SK-N-SH (cell line): ENCODE data around the gene MLF2.

Experiments used
- EZH2phosphoT487 ChIP-seq: fragments of 200-600 bp; sonication (generic); IDR thresholded peaks from 2 replicates; pipeline ENCODE4 v1.6.1; 2017; ENCODE audit warnings: low read depth, mixed run types, mild to moderate bottlenecking, antibody characterized with exemption, moderate library complexity, borderline replicate concordance
- FOXM1 ChIP-seq: IDR thresholded peaks from 2 replicates; pipeline ENCODE4 v1.4.0; 2012; ENCODE audit warnings: low read depth, mild to moderate bottlenecking
- GABPA ChIP-seq: IDR thresholded peaks from 2 replicates; pipeline ENCODE4 v1.4.0; 2012; ENCODE audit warnings: low read depth, mild to moderate bottlenecking
- JUND ChIP-seq: IDR thresholded peaks from 2 replicates; pipeline ENCODE4 v1.4.0; 2012
- NRF1 ChIP-seq: IDR thresholded peaks from 2 replicates; pipeline ENCODE4 v1.6.1; 2012; ENCODE audit warnings: low read depth, mild to moderate bottlenecking, low read length
- POLR2AphosphoS5 ChIP-seq: IDR thresholded peaks from 2 replicates; pipeline ENCODE4 v1.6.1; 2012; ENCODE audit warnings: low read depth, low read length
- RAD21 ChIP-seq: IDR thresholded peaks from 2 replicates; pipeline ENCODE4 v1.6.1; 2012; ENCODE audit warnings: mild to moderate bottlenecking, low read length
- RFX5 ChIP-seq: IDR thresholded peaks from 2 replicates; pipeline ENCODE4 v1.6.1; 2012; ENCODE audit warnings: mild to moderate bottlenecking, improper control_type of control experiment, low read length
- SMC3 ChIP-seq: IDR thresholded peaks from 2 replicates; pipeline ENCODE4 v1.6.1; 2012; ENCODE audit warnings: low read depth, low read length, improper control_type of control experiment
- TAF1 ChIP-seq: IDR thresholded peaks from 2 replicates; pipeline ENCODE4 v1.6.1; 2012; ENCODE audit warnings: low read depth, mild to moderate bottlenecking, low read length, moderate library complexity, borderline replicate concordance
- TF ChIP-seq, protein P1 (sequence below): fragments of 200-600 bp; sonication (generic); IDR thresholded peaks from 2 replicates; pipeline ENCODE4 v1.6.1; 2017; ENCODE audit warnings: antibody characterized with exemption, mild to moderate bottlenecking, moderate library complexity
- TF ChIP-seq, protein P2 (sequence below): fragments of 150-350 bp; IDR thresholded peaks from 2 replicates; pipeline ENCODE4 v1.6.1; 2017; ENCODE audit warnings: antibody characterized with exemption, low read length, low read depth, borderline replicate concordance
- TF ChIP-seq, protein P3 (sequence below): IDR thresholded peaks from 2 replicates; pipeline ENCODE4 v1.6.1; 2012; ENCODE audit warnings: mild to moderate bottlenecking, low read depth, low read length, moderate library complexity
- TF ChIP-seq, protein P4 (sequence below): IDR thresholded peaks from 2 replicates; pipeline ENCODE4 v1.4.0; 2012; ENCODE audit warnings: low read depth, borderline replicate concordance

DNA sequence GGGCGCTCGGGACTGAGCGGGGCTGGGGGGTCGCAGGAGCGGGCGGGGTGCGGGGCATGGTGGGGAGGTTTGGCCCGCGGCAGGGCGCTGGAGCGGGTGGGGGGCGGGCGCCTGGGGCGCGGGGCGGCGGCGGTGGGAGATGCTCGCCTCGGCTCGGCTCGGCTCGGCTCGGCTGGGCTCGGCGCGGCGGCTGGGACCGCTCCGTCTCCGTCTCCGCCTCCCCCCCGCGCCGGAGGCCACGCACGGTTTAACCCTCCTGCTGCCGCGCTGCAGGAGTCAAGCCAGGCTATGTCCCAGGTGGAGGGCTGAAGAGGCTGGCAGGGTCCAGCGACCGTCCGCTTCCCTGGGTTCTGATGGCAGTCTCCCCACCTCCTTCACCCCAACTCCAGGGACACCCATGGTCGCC is 52.3 kb downstream of the MLF2 start, which contains the start of gene PIANP:
- TF ChIP-seq, protein P1, sequence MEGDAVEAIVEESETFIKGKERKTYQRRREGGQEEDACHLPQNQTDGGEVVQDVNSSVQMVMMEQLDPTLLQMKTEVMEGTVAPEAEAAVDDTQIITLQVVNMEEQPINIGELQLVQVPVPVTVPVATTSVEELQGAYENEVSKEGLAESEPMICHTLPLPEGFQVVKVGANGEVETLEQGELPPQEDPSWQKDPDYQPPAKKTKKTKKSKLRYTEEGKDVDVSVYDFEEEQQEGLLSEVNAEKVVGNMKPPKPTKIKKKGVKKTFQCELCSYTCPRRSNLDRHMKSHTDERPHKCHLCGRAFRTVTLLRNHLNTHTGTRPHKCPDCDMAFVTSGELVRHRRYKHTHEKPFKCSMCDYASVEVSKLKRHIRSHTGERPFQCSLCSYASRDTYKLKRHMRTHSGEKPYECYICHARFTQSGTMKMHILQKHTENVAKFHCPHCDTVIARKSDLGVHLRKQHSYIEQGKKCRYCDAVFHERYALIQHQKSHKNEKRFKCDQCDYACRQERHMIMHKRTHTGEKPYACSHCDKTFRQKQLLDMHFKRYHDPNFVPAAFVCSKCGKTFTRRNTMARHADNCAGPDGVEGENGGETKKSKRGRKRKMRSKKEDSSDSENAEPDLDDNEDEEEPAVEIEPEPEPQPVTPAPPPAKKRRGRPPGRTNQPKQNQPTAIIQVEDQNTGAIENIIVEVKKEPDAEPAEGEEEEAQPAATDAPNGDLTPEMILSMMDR: no peak
- no peak for TF ChIP-seq JUND
- no peak for TF ChIP-seq SMC3
- TF ChIP-seq, protein P2, sequence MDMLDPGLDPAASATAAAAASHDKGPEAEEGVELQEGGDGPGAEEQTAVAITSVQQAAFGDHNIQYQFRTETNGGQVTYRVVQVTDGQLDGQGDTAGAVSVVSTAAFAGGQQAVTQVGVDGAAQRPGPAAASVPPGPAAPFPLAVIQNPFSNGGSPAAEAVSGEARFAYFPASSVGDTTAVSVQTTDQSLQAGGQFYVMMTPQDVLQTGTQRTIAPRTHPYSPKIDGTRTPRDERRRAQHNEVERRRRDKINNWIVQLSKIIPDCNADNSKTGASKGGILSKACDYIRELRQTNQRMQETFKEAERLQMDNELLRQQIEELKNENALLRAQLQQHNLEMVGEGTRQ: no peak
- no peak for TF ChIP-seq POLR2AphosphoS5
- TF ChIP-seq GABPA: no peak
- TF ChIP-seq, protein P3, sequence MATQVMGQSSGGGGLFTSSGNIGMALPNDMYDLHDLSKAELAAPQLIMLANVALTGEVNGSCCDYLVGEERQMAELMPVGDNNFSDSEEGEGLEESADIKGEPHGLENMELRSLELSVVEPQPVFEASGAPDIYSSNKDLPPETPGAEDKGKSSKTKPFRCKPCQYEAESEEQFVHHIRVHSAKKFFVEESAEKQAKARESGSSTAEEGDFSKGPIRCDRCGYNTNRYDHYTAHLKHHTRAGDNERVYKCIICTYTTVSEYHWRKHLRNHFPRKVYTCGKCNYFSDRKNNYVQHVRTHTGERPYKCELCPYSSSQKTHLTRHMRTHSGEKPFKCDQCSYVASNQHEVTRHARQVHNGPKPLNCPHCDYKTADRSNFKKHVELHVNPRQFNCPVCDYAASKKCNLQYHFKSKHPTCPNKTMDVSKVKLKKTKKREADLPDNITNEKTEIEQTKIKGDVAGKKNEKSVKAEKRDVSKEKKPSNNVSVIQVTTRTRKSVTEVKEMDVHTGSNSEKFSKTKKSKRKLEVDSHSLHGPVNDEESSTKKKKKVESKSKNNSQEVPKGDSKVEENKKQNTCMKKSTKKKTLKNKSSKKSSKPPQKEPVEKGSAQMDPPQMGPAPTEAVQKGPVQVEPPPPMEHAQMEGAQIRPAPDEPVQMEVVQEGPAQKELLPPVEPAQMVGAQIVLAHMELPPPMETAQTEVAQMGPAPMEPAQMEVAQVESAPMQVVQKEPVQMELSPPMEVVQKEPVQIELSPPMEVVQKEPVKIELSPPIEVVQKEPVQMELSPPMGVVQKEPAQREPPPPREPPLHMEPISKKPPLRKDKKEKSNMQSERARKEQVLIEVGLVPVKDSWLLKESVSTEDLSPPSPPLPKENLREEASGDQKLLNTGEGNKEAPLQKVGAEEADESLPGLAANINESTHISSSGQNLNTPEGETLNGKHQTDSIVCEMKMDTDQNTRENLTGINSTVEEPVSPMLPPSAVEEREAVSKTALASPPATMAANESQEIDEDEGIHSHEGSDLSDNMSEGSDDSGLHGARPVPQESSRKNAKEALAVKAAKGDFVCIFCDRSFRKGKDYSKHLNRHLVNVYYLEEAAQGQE: no peak
- no peak for TF ChIP-seq FOXM1
- TF ChIP-seq RFX5: no peak
- no peak for TF ChIP-seq RAD21
- no peak for TF ChIP-seq NRF1
- TF ChIP-seq TAF1: no peak
- TF ChIP-seq, protein P4, sequence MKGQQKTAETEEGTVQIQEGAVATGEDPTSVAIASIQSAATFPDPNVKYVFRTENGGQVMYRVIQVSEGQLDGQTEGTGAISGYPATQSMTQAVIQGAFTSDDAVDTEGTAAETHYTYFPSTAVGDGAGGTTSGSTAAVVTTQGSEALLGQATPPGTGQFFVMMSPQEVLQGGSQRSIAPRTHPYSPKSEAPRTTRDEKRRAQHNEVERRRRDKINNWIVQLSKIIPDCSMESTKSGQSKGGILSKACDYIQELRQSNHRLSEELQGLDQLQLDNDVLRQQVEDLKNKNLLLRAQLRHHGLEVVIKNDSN: no peak
- TF ChIP-seq EZH2phosphoT487: no peak
